OCI-LY1 (cell line): ENCODE measurements around the gene DTNB.

Experiments used
- EZH2 ChIP-seq: fragments of 200-600 bp; sonication (generic), shearing (Covaris generic); IDR thresholded peaks from 2 replicates; pipeline ENCODE4 v1.8.0; 2017; ENCODE audit warnings: borderline replicate concordance, mixed run types, mild to moderate bottlenecking, antibody characterized with exemption, low read length, moderate library complexity, mixed read lengths
- TF ChIP-seq, protein P1 (sequence below): fragments of 200-600 bp; sonication (generic), shearing (Covaris generic); IDR thresholded peaks from 2 replicates; pipeline ENCODE4 v1.5.1; 2017; ENCODE audit warnings: mild to moderate bottlenecking, antibody characterized with exemption, low read length, moderate library complexity, mixed read lengths

DNA sequence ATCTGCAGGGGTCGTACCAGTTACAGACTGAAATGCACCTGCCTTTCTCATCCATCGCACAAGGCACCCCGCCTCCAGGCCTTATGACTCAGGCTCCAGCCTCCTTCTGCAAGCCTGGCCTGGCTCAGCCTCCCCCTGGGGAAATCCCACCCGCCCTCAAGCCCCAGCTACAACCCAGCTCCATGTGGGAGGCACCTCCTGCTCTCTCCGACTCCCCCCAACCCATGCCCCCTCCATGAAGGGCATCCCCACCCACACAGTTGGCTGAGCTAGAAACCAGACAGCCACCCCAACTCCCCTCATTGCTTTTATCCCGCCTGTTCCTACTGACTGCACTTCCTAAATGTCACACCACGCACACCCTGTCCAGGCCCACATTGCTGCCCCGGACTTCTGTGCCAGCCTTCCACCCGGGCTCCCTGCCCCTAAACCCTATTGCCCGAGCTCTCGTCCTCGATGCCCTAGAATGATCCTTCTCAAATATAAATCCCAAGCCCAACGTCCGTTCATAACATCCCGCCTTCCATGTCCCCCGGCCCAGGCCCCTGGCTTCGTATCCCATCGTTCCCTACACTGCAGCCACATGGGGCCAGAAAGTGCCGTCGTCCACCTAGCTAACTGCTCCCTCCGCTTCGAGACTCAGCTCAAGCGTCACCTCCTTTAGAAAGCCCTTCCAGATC, 341.6 kb downstream of the DTNB start:
- no peak for TF ChIP-seq EZH2
- TF ChIP-seq, protein P1, sequence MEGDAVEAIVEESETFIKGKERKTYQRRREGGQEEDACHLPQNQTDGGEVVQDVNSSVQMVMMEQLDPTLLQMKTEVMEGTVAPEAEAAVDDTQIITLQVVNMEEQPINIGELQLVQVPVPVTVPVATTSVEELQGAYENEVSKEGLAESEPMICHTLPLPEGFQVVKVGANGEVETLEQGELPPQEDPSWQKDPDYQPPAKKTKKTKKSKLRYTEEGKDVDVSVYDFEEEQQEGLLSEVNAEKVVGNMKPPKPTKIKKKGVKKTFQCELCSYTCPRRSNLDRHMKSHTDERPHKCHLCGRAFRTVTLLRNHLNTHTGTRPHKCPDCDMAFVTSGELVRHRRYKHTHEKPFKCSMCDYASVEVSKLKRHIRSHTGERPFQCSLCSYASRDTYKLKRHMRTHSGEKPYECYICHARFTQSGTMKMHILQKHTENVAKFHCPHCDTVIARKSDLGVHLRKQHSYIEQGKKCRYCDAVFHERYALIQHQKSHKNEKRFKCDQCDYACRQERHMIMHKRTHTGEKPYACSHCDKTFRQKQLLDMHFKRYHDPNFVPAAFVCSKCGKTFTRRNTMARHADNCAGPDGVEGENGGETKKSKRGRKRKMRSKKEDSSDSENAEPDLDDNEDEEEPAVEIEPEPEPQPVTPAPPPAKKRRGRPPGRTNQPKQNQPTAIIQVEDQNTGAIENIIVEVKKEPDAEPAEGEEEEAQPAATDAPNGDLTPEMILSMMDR = no peak
